SK-N-SH (cell line): ENCODE measurements around the gene THOC6. TPM values are rescaled to one million over a fixed set of nuclear protein-coding genes. Genes with fewer than 3 reads are reported as not detected.

Experiments used
- CTCF ChIA-PET: fragments of 300-600, 350-600 bp; formaldehyde crosslinking; extraction: SDS; loops from one replicate; lab custom pipeline; 2021; lab: Yijun Ruan, JAX
- POLR2A ChIA-PET: fragments of 350-600 bp; sonication (Branson Sonifier 250); formaldehyde crosslinking; extraction: SDS; loops from one replicate; lab custom pipeline; 2020; ENCODE audit warnings: antibody characterized with exemption, inconsistent platforms; lab: Yijun Ruan, JAX
- DNase-seq: peaks from one replicate; pipeline ENCODE4 v3.0.0; 2012
- H2AFZ ChIP-seq: fragments of 200-600 bp; sonication (generic); 2 replicates; pipeline ENCODE4 v1.8.1; 2016; ENCODE audit warnings: antibody characterized with exemption, mild to moderate bottlenecking, low read depth
- H3F3A ChIP-seq: fragments of 200-600 bp; sonication (generic); replicated peaks from 2 replicates; pipeline ENCODE3; 2016; ENCODE audit warnings: antibody characterized with exemption, mild to moderate bottlenecking; ENCODE audit not compliant: insufficient read depth
- H3K27ac ChIP-seq, 2 experiments: fragments of 200-500 bp in 1 of 2; fragments of 200-600 bp in 1 of 2; sonication (Bioruptor generic) in 1 of 2; sonication (generic), shearing (Covaris generic) in 1 of 2; 2 replicates each; pipeline versions ENCODE4 v1.5.1 to v1.6.1; 2014 to 2016; ENCODE audit warnings: low read depth in 2 of 2, inconsistent platforms in 1 of 2, low read length in 1 of 2, mild to moderate bottlenecking in 1 of 2, mixed read lengths in 1 of 2
- H3K27me3 ChIP-seq: fragments of 200-600 bp; sonication (generic), shearing (Covaris generic); 2 replicates; pipeline ENCODE4 v1.6.1; 2016; ENCODE audit warnings: mixed run types; ENCODE audit not compliant: insufficient read depth
- H3K36me3 ChIP-seq, 2 experiments: fragments of 200-500 bp in 1 of 2; fragments of 200-600 bp in 1 of 2; sonication (Bioruptor generic) in 1 of 2; sonication (generic) in 1 of 2; replicated peaks in 1 of 2; 2 replicates each; pipeline versions ENCODE3 to v1.5.1; 2014 to 2016; ENCODE audit warnings: low read length in 1 of 2, mild to moderate bottlenecking in 1 of 2; ENCODE audit not compliant: insufficient read depth in 2 of 2, control insufficient read depth in 1 of 2
- H3K4me1 ChIP-seq, 2 experiments: fragments of 200-500 bp in 1 of 2; fragments of 200-600 bp in 1 of 2; sonication (Bioruptor generic) in 1 of 2; sonication (generic), shearing (Covaris generic) in 1 of 2; 2 replicates each; pipeline versions ENCODE4 v1.5.1 to v1.6.1; 2014 to 2016; ENCODE audit warnings: low read depth in 1 of 2, low read length in 1 of 2, mixed run types in 1 of 2; ENCODE audit not compliant: insufficient read depth in 2 of 2, control insufficient read depth in 1 of 2
- H3K4me2 ChIP-seq: fragments of 200-600 bp; sonication (generic), shearing (Covaris generic); 2 replicates; pipeline ENCODE4 v1.6.1; 2017; ENCODE audit warnings: mixed run types
- H3K4me3 ChIP-seq, 2 experiments: fragments of 200-500 bp in 1 of 2; fragments of 200-600 bp in 1 of 2; sonication (Bioruptor generic) in 1 of 2; sonication (generic), shearing (Covaris generic) in 1 of 2; 2 replicates each; pipeline versions ENCODE4 v1.5.1 to v1.8.1; 2014 to 2016; ENCODE audit warnings: low read depth in 2 of 2, inconsistent platforms in 1 of 2, low read length in 1 of 2, mild to moderate bottlenecking in 1 of 2, mixed read lengths in 1 of 2, moderate library complexity in 1 of 2
- H3K79me2 ChIP-seq: fragments of 200-600 bp; sonication (generic); 2 replicates; pipeline ENCODE4 v1.8.1; 2017; ENCODE audit warnings: mild to moderate bottlenecking; ENCODE audit not compliant: insufficient read depth
- H3K9ac ChIP-seq: fragments of 200-600 bp; sonication (generic); 2 replicates; pipeline ENCODE4 v1.6.1; 2017; ENCODE audit warnings: mixed run types
- H3K9me2 ChIP-seq: fragments of 200-600 bp; sonication (generic); 2 replicates; pipeline ENCODE4 v1.6.1; 2017; ENCODE audit warnings: mixed run types
- H3K9me3 ChIP-seq: fragments of 200-600 bp; sonication (generic); 2 replicates; pipeline ENCODE4 v1.6.1; 2017; ENCODE audit warnings: mixed run types, mild to moderate bottlenecking, moderate library complexity
- H4K20me1 ChIP-seq: fragments of 200-600 bp; sonication (generic); 2 replicates; pipeline ENCODE4 v1.6.1; 2017; ENCODE audit warnings: mild to moderate bottlenecking, mixed run types; ENCODE audit not compliant: insufficient read depth
- CHD2 ChIP-seq: fragments of 150-350 bp; IDR thresholded peaks from 2 replicates; pipeline ENCODE4 v1.6.1; 2018; ENCODE audit warnings: low read length; ENCODE audit not compliant: partially characterized antibody
- ELF1 ChIP-seq: IDR thresholded peaks from 2 replicates; pipeline ENCODE4 v1.4.0; 2012
- EZH2phosphoT487 ChIP-seq: fragments of 200-600 bp; sonication (generic); IDR thresholded peaks from 2 replicates; pipeline ENCODE4 v1.6.1; 2017; ENCODE audit warnings: low read depth, mixed run types, mild to moderate bottlenecking, antibody characterized with exemption, moderate library complexity, borderline replicate concordance
- FOSL2 ChIP-seq: IDR thresholded peaks from 2 replicates; pipeline ENCODE4 v1.4.0; 2012; ENCODE audit warnings: low read depth, mild to moderate bottlenecking, moderate library complexity, borderline replicate concordance
- FOXJ3 ChIP-seq: sonication (generic); formaldehyde crosslinking; IDR thresholded peaks from 2 replicates; pipeline ENCODE4 v1.5.1; 2020; ENCODE audit warnings: mild to moderate bottlenecking, missing genetic modification reagents
- FOXM1 ChIP-seq: IDR thresholded peaks from 2 replicates; pipeline ENCODE4 v1.4.0; 2012; ENCODE audit warnings: low read depth, mild to moderate bottlenecking
- GATA2 ChIP-seq: sonication (generic); formaldehyde crosslinking; IDR thresholded peaks from 2 replicates; pipeline ENCODE4 v1.5.0; 2020; ENCODE audit warnings: mild to moderate bottlenecking, missing genetic modification reagents
- JUND ChIP-seq: IDR thresholded peaks from 2 replicates; pipeline ENCODE4 v1.4.0; 2012
- MXI1 ChIP-seq: IDR thresholded peaks from 2 replicates; pipeline ENCODE4 v1.6.1; 2012; ENCODE audit warnings: mild to moderate bottlenecking, low read depth, low read length, improper control_type of control experiment
- NFIC ChIP-seq: IDR thresholded peaks from 2 replicates; pipeline ENCODE4 v1.4.0; 2012; ENCODE audit warnings: borderline replicate concordance
- POLR2AphosphoS5 ChIP-seq: IDR thresholded peaks from 2 replicates; pipeline ENCODE4 v1.6.1; 2012; ENCODE audit warnings: low read depth, low read length
- RFX5 ChIP-seq: IDR thresholded peaks from 2 replicates; pipeline ENCODE4 v1.6.1; 2012; ENCODE audit warnings: mild to moderate bottlenecking, improper control_type of control experiment, low read length
- SIN3A ChIP-seq: IDR thresholded peaks from 2 replicates; pipeline ENCODE4 v1.6.1; 2012; ENCODE audit warnings: low read depth, mild to moderate bottlenecking, low read length, moderate library complexity, borderline replicate concordance
- SMC3 ChIP-seq: IDR thresholded peaks from 2 replicates; pipeline ENCODE4 v1.6.1; 2012; ENCODE audit warnings: low read depth, low read length, improper control_type of control experiment
- TAF1 ChIP-seq: IDR thresholded peaks from 2 replicates; pipeline ENCODE4 v1.6.1; 2012; ENCODE audit warnings: low read depth, mild to moderate bottlenecking, low read length, moderate library complexity, borderline replicate concordance
- TCF12 ChIP-seq: IDR thresholded peaks from 2 replicates; pipeline ENCODE4 v1.4.0; 2012
- YY1 ChIP-seq: IDR thresholded peaks from 2 replicates; pipeline ENCODE4 v1.4.0; 2012; ENCODE audit warnings: low read depth, mild to moderate bottlenecking
- WGBS: methylation state at CpG from one replicate; pipeline ENCODE4 v1.1.6; 2017; ENCODE audit warnings: low lambda C conversion rate; 5-methylcytosine and 5-hydroxymethylcytosine counted together
- polyA plus RNA-seq, 3 experiments: library from polyadenylated mRNA; depleted of rRNA; stranded (reverse); fragments of >200 nt; gene quantifications; 2 replicates each; pipeline ENCODE4 v1.2.3, GENCODE V29; 2012
- TF ChIP-seq, protein P1 (sequence below): fragments of 200-600 bp; sonication (generic); IDR thresholded peaks from 2 replicates; pipeline ENCODE4 v1.6.1; 2017; ENCODE audit warnings: antibody characterized with exemption, mild to moderate bottlenecking, moderate library complexity
- TF ChIP-seq, protein P2 (sequence below): fragments of 150-350 bp; IDR thresholded peaks from 2 replicates; pipeline ENCODE4 v1.6.1; 2017; ENCODE audit warnings: antibody characterized with exemption, low read length, low read depth, borderline replicate concordance
- TF ChIP-seq, protein P3 (sequence below): IDR thresholded peaks from 2 replicates; pipeline ENCODE4 v1.4.0; 2012; ENCODE audit warnings: low read depth, borderline replicate concordance

Gene THOC6
- polyA plus RNA-seq, 1 of the 3 experiments (the other 2 are of a cell fraction), result 37.7 TPM

DNA sequence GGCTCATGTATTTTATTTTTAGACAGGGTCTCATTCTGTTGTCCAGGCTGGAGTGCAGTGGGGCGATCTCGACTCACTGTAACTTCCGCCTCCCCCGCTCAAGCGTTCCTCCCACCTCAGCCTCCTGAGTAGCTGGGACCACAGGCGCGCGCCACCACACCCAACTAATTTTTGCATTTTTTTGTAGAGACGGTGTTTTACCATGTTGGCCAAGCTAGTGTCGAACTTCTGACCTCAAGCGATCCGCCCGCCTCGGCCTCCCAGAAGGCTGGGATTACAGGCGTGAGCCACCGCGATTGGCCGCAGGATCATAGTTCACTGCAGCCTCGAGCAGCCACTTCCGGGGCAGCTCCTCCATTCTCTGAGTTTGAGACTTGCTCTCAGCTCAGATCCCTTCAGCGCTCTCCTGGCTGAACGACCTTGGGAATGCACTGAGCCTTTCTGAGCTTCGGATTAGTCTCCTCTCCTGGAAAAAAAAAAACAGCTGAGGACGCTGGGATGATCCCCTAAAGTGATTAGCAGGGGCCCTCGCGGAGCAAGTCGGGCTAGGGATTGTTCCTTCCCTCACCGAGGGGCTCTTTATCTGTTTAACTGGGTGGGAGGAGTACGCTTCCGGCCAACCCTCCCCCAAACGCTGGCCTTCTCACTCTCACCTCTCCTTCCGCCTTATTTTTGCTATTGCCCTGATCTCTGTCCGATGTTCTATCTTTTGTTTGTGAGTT is 42.5 kb upstream of the THOC6 start:
- no peaks in the 10 kb centered on the region for H3K9me3 ChIP-seq
- peaks cover 16% of the 10 kb centered on the region; the same call in 1 of the 2 replicates for H3K79me2 ChIP-seq
- H3F3A ChIP-seq, result peaks cover 10% of the 10 kb centered on the region
- no peaks in the 10 kb centered on the region for H3K36me3 ChIP-seq
- peak overlapping the region; percentile 93; the same call in 1 of the 2 replicates for H3K9ac ChIP-seq
- H3K9me2 ChIP-seq, result no peaks in the 10 kb centered on the region
- TF ChIP-seq, protein P1, sequence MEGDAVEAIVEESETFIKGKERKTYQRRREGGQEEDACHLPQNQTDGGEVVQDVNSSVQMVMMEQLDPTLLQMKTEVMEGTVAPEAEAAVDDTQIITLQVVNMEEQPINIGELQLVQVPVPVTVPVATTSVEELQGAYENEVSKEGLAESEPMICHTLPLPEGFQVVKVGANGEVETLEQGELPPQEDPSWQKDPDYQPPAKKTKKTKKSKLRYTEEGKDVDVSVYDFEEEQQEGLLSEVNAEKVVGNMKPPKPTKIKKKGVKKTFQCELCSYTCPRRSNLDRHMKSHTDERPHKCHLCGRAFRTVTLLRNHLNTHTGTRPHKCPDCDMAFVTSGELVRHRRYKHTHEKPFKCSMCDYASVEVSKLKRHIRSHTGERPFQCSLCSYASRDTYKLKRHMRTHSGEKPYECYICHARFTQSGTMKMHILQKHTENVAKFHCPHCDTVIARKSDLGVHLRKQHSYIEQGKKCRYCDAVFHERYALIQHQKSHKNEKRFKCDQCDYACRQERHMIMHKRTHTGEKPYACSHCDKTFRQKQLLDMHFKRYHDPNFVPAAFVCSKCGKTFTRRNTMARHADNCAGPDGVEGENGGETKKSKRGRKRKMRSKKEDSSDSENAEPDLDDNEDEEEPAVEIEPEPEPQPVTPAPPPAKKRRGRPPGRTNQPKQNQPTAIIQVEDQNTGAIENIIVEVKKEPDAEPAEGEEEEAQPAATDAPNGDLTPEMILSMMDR, result no peak
- peak overlapping the region in 1 of 2 experiments; percentile 69; a peak in 2 of 4 replicates for H3K4me3 ChIP-seq
- ChIA-PET CTCF (interaction anchor here (0.6 to 3.1 kb wide), 8 partner anchors 9 to 148 kb away, joined by 3 to 25 read pairs (median 3); partner anchors contain the start of gene KREMEN2), POLR2A (interaction anchor here (0.8 to 2.2 kb wide), 3 partner anchors 12 to 19 kb away, joined by 3 to 12 read pairs (median 4); partner anchors contain the start of gene PAQR4)
- peaks cover 4 to 18% of the 10 kb centered on the region in 2 experiments; a peak in 2 of 4 replicates for H3K4me1 ChIP-seq
- no peak overlapping the region for H3K27ac ChIP-seq
- H4K20me1 ChIP-seq, result no peaks in the 10 kb centered on the region
- H3K27me3 ChIP-seq, result no peaks in the 10 kb centered on the region
- no peak for DNase-seq
- peak overlapping the region; percentile 98 for H3K4me2 ChIP-seq
- 95% methylated on average over 33 of the region's 33 CpGs for WGBS
- H2AFZ ChIP-seq, result no peak overlapping the region

DNA sequence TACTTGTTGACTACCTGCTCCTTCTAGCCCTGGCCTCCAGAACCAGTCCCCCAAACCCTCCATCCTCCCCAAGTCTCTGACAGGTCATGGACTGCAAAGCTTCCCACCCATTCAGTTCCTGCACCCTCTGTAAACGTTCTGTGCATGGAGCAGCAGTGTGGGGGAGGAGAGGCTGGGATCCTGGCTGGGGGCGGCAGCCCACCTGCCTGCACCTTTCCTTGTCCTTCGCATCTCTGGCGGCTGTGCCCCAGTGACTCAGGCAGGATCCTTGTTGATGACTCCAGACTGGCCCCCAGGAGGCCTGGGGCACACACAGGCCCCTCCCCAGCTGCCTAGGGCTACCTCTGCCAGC is 42.0 kb upstream of the THOC6 start:
- POLR2A ChIA-PET, result interaction anchor here (1.3 to 2.2 kb wide), 2 partner anchors 8 to 12 kb away, joined by 4 to 12 read pairs; partner anchors contain the start of gene PAQR4

More for the DNA sequence above, 42.0 kb upstream of the THOC6 start:
- DNase-seq, result no peak
- Histone ChIP-seq H3K4me2 (no peak overlapping the region), H3K9ac (no peak overlapping the region), H3K27ac (no peak overlapping the region), H3K27me3 (no peaks in the 10 kb centered on the region), H4K20me1 (no peaks in the 10 kb centered on the region), H3K9me2 (no peaks in the 10 kb centered on the region), H3K9me3 (no peaks in the 10 kb centered on the region), H3K4me3 (no peak overlapping the region), H3K36me3 (no peaks in the 10 kb centered on the region), H3F3A (peaks cover 10% of the 10 kb centered on the region), H3K79me2 (peaks cover 16% of the 10 kb centered on the region; the same call in 1 of the 2 replicates), H2AFZ (no peak overlapping the region), H3K4me1 (peaks cover 4 to 24% of the 10 kb centered on the region in 2 experiments; a peak in 2 of 4 replicates)
- TF ChIP-seq TAF1 (no peak), FOXM1 (no peak), RFX5 (no peak), FOSL2 (no peak), NFIC (no peak), MXI1 (no peak), SMC3 (no peak), CHD2 (no peak), GATA2 (CRISPR knock-in tag) (no peak), JUND (no peak), YY1 (no peak), POLR2AphosphoS5 (no peak), TCF12 (no peak), SIN3A (no peak), ELF1 (no peak), FOXJ3 (no peak), EZH2phosphoT487 (no peak)
- TF ChIP-seq, protein P2, sequence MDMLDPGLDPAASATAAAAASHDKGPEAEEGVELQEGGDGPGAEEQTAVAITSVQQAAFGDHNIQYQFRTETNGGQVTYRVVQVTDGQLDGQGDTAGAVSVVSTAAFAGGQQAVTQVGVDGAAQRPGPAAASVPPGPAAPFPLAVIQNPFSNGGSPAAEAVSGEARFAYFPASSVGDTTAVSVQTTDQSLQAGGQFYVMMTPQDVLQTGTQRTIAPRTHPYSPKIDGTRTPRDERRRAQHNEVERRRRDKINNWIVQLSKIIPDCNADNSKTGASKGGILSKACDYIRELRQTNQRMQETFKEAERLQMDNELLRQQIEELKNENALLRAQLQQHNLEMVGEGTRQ, result no peak
- TF ChIP-seq, protein P3, sequence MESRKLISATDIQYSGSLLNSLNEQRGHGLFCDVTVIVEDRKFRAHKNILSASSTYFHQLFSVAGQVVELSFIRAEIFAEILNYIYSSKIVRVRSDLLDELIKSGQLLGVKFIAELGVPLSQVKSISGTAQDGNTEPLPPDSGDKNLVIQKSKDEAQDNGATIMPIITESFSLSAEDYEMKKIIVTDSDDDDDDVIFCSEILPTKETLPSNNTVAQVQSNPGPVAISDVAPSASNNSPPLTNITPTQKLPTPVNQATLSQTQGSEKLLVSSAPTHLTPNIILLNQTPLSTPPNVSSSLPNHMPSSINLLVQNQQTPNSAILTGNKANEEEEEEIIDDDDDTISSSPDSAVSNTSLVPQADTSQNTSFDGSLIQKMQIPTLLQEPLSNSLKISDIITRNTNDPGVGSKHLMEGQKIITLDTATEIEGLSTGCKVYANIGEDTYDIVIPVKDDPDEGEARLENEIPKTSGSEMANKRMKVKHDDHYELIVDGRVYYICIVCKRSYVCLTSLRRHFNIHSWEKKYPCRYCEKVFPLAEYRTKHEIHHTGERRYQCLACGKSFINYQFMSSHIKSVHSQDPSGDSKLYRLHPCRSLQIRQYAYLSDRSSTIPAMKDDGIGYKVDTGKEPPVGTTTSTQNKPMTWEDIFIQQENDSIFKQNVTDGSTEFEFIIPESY, result no peak
- TF ChIP-seq, protein P1, result no peak
- 88% methylated on average over 4 of the region's 4 CpGs for WGBS
- CTCF ChIA-PET, result interaction anchor here (1.0 to 3.1 kb wide), 6 partner anchors 8 to 148 kb away, joined by 3 to 25 read pairs (median 4); partner anchors contain the start of gene KREMEN2
